ENCODE results near the gene DSE.

Gene DSE

GRCh38 chr6:116362276-116362675, 8.5 kb upstream of the DSE start:
- no peak for DNase-seq

GRCh38 chr6:116363759-116364158, 7.0 kb upstream of the DSE start:
- DNase-seq, result no peak

- DNase-seq, result no peak
These were observed 6.4 kb upstream of the DSE start for GRCh38 chr6:116364321-116364720.

GRCh38 chr6:116365743-116366142, 5.0 kb upstream of the DSE start:
- DNase-seq, result no peak

GRCh38 chr6:116366740-116367275, 3.9 kb upstream of the DSE start:
- DNase-seq, result no peak

GRCh38 chr6:116369540-116369939, 1.2 kb upstream of the DSE start:
- DNase-seq, result no peak

GRCh38 chr6:116369964-116370759, 585 bp upstream of the DSE start:
- DNase-seq, result no peak

- DNase-seq, result no peak
These were observed 572 bp downstream of the DSE start for GRCh38 chr6:116371120-116371917.

GRCh38 chr6:116371918-116372209, 1.1 kb downstream of the DSE start:
- no peak for DNase-seq

GRCh38 chr6:116373300-116373699, 2.6 kb downstream of the DSE start:
- no peak for DNase-seq

GRCh38 chr6:116373940-116374339, 3.2 kb downstream of the DSE start:
- DNase-seq, result no peak

GRCh38 chr6:116374586-116374985, 3.8 kb downstream of the DSE start:
- DNase-seq, result no peak

- DNase-seq, result no peak
These were observed 4.5 kb downstream of the DSE start for GRCh38 chr6:116375262-116375661.

GRCh38 chr6:116376149-116376548, 5.4 kb downstream of the DSE start:
- DNase-seq, result no peak

- no peak for DNase-seq
These were observed 9.0 kb downstream of the DSE start for GRCh38 chr6:116379764-116380163.

GRCh38 chr6:116380346-116380745, 9.6 kb downstream of the DSE start:
- no peak for DNase-seq

- DNase-seq, result no peak
These were observed 10.3 kb downstream of the DSE start for GRCh38 chr6:116381000-116381399.

- no peak for DNase-seq
These were observed 11.8 kb downstream of the DSE start for GRCh38 chr6:116382587-116382986.

- DNase-seq, result no peak
These were observed 14.1 kb downstream of the DSE start for GRCh38 chr6:116384727-116385458.

- no peak for DNase-seq
These were observed 14.7 kb downstream of the DSE start for GRCh38 chr6:116385459-116385802.

- no peak for DNase-seq
These were observed 15.2 kb downstream of the DSE start for GRCh38 chr6:116385921-116386320.

GRCh38 chr6:116386581-116387299, 16.0 kb downstream of the DSE start:
- DNase-seq, result no peak

- no peak for DNase-seq
These were observed 16.6 kb downstream of the DSE start for GRCh38 chr6:116387374-116387773.
